ENCODE measurements around the gene HIBADH.
"Not testable (repeated sequence)": the region's sequence is repeated elsewhere in the genome, so short reads cannot be mapped to it uniquely, and the experiment has no call there.

HIBADH gene

DNA sequence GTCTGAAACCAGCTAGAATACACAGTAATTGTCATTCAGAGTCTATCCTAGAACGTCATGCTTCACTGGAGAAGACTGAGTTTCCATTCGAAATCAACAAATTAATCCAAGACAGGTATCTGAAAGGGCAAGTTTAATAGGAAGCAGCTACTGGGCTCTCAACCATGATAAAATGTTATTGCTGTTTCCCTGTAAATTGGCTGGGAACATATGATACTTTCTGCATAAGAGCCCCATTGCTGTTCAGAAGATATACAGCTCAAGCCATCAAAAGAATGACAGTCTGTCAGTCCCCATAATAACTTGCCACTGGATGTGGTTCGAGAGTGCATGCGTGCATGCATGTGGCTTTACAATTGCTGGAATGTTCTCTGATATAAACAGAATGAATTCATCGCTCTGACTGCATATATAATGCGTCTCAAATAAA is 129.0 kb downstream of the HIBADH start:
- no peak for DNase-seq

DNA sequence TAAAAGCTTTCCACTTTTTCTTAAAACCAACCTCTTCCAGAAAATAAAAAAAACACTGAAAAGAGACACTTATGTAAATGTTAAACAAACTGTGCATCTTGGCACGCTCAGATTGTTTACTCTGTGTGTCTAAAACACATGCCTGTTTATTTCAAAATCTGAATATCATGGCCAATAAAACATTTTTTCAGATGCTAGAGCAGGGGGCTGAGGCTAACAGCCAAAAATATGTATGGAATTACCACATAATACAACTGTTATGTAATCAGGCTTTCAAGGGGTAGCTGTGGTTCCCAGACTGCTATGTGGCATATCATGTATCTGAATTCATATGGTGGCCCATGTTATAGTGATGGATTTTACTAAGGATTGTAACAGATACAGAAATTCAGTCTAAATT is 130.4 kb downstream of the HIBADH start:
- DNase-seq, result no peak

DNA sequence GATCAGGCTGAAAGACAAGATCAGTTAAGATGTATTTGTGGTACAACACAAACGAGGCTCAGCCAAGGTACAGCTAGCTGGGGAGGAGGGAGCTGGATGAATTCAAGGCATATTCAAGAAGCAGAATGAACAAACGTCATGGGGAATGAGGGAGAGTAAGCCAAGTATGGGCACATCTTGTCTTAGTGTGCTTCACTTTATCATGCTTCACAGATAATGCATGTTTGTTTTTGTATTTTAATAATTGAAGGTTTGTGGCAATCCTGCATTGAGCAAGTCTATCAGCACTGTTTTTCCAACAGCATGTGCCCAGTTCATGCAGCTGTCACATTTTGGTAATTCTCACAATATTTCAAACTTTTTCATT is 135.4 kb downstream of the HIBADH start:
- no peak for DNase-seq

DNA sequence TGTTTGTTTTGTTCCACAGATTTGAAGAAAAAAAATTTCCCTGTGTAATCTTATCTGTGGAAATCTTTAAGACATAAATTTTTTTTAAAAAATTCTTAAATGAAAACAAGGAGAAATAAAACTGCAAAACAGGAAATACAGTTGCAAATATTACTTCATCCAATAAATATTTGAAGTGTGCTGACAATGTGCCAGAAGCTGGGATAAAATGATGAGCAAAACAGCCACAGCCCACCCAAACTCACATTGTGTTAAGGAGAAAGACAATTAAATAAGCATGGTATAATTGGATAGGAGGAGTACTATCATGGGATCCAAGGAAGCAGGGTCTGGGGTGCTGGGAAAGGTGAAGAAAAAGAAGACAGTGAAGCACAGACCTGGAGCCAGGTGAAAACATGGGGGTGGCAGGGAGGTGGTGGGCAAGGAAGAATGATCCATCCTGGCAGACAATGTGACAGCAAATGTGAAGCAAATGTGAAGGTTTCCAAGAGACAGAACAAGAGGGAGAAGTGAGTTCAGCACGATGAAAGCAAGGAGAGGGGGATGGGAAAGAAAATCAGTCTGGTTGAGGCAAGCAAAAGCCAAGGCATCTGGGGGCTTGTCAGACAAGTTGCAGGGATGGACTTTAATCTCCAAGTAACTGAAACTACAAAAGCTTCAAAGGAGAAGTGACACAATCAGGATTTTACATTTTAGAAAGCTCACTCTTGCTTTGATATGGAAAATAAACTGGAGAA is 135.9 kb downstream of the HIBADH start:
- no peak for DNase-seq

DNA sequence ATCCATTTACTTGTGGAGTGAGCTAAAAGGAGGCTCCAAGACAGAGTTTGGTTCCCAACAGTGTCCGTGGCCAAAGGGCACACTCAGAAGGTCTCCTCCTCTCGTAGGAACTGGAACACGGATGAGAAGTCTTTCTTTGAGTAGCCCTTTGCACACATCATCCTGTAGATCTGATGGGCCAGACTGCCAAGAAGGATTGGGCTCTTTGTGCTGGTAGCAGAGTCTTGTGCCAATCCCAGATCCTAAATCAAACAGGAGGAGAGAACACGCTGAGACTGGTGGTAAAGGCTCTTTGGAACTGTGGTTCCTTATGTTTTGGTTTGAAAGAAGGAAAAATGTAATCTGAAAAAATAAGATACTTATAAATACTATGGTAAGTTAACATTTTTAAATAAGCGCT is 136.6 kb downstream of the HIBADH start:
- no peak for DNase-seq

DNA sequence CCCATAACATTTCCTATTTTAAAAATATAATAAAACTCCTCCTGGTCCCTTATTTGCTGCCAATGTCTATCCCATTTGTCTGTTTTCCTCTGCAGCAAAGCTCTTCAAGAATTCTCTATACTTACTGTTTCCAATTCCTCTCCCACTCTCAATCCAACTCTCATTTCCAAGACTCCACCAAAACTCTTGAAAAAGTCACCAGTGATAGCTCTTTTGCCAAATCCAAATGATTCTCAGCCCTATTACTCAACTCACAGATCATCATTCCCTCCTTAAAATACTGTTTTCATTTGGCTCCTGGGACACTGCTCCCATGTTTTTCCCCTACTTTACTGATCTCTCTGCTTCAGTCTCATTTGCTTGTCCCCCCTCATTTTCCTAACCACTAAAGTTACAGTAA is 139.4 kb downstream of the HIBADH start:
- no peak for DNase-seq

DNA sequence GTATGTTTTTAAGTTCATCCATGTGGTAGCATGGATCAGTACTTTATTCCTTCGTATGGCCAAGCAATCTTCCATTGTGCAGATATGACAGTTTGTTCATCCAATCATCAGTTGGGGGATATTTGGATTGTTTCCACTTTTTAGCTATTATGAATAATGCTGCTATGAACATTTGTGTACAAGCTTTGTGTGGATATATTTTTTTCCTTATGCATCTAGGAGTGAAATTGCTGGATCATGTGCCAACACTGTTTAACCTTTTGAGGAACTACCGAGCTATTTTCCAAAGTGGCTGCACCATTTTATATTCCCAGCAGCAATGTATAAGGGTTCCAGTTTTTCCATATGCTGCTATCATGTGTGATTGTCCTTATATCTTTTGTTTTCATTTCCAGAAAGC is 140.1 kb downstream of the HIBADH start:
- DNase-seq, result no peak

DNA sequence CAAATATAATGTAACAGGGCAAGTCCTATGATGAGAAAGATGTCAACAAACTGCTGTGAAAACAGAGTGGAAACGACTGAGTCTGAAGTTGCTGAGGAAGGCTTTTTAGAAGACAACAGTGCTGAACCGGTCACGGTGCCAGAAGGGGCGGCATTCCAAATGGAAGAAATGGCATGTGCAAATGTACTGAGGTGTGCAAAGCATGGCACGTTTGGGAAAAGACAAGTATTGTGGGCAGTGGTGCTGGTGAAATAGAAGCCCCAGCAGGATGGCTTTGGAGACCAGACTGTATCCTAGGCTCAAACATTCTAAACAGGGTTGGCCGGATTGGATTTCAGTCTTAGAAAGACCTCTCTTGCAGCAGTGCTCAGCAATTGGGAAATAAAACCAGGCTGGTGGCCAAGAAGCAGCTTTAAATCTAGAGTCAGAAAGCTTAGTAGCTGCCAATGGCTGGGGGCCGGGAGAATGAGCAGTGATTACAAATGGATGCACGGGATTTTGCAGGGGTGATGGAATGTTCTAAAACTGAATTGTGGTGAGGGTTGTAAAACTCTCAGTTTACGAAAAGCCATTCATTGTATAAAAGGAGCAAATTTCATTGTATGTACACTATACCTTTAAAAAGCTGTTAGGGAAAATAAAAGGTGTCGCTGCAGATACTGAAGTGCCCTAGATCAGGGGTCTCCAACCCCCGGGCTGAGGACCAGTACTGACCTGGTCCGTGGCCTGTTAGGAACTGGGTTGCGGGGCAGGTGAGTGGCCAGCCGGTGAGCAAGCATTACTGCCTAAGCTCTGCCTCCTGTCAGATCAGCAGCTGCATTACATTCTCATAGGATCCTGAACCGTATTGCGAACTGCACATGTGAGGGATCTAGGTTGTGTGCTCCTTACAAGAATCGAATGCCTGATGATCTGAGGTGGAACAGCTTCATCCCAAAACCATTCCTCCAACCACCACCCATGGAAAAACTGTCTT is 141.6 kb downstream of the HIBADH start:
- DNase-seq, result no peak

DNA sequence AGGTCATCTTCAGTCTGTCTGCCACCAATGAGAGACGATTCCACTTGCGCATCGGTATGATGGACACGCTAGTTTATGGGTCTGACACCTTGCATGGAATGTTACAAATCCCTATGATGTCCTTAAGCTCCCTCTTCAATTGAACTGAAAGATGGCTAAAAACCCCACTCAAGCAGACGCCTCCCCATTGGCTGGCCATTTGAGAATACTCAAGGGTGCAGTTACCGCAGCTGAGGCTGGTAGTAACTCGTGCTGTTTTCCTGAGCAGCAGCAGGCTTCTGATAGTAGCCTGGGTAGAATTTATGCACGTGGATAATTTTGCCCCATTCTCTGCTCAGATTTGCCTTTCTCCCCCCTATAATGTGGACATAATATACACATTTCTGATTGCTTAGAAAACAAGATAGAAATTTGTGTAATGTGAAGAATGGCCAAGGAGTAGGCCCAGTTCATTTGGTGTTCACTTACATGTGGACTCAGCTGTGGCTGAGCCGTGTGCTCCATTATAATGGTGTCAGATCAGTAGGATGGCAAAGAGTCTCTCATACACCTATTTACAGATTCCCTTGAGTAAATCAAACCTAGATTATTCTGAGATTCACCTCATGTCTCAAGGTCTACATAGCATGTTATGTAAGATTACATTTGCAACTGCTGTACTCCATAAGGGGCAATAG is 142.8 kb downstream of the HIBADH start:
- no peak for DNase-seq

DNA sequence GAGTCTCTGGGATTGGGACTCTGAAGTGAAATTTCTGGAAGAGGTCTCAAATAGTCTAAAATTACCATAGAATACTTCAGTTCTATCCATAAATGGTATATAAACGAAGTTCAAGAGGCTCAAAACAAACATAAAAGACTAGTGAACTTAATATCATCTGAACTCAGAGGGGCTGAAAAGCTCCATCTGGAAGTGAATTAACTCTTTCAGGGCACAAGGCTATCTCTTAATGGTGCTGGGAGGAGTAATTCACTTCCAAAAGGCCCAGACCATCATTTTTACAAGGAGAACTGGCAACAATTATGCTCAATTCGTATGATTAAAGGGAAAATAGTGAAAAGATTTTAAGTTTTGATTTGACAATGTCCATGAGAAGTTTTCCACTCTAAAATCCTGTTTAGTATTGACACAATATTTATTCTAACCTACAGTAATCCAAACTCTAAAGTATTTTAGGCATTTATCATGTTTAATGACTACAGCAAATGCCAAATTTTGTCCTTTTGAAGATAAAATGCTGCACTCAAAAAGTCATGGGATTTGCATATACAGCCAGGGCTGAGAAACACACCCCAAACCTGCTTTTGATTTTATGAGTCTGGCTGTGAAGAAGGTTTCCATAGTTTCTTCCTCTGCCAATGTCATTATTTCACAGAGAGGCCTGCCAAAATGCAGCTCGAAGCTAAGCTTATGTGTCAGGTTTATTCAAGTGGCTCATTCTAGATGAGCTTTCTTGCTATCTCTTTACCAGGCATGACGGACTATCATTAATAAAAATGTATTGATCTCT is 143.9 kb downstream of the HIBADH start:
- no peak for DNase-seq

DNA sequence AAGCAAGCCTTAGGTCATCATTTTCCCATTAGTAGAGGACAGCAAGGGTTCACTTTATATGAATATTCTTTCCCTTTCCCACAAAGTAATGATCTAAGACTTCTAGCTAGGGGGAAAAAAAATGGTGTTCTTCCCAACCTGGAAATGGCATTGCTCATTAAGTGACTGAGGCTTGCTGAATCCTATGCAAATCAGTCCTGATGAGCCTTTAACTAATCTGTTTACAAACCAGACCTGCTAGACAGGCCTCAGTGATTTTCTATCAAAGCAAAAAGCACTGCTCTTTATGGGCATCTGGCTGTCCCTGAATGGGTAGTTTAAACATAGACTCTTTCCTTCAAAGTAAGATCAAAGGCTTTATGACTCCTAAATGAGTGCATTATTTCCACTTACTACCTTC is 146.3 kb downstream of the HIBADH start:
- no peak for DNase-seq

DNA sequence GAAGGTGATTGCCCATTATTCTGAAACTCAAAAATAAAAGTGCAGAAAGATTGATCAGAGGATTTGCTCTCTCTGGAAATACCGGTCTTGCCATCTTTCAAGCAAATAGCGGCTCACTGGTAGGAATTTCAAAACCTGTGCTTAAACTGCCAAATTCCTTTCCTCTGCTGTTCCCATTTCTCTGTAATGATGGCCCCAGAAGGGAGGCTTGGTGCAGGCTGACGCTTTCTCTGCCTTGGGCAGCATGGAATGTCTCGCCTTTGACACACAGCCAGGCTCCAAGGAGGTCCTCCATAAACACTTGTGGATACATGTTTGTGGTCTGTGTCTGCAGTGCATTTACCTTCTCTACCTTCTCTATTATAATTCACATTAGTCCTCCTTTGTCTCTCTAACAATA is 146.8 kb downstream of the HIBADH start:
- no peak for DNase-seq

DNA sequence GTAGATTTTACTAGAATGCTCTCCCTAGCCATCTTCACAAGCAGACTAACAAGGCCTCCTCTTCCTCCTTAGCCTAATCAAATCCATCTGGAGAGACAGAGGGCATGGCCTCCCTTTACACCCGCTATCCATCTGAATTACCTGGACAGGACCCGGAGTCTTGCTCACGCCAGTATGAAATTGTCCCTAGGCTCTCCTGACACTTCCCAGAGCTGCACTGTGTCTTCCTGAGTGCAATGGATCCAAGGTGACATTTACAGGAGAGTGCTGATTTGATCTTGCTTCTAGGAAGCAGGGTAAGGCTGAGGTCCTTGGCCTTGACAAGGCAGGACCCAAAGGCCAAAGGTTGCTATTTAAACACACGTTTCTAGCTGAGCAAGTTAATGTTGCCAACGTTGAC is 147.8 kb downstream of the HIBADH start:
- no peak for DNase-seq

DNA sequence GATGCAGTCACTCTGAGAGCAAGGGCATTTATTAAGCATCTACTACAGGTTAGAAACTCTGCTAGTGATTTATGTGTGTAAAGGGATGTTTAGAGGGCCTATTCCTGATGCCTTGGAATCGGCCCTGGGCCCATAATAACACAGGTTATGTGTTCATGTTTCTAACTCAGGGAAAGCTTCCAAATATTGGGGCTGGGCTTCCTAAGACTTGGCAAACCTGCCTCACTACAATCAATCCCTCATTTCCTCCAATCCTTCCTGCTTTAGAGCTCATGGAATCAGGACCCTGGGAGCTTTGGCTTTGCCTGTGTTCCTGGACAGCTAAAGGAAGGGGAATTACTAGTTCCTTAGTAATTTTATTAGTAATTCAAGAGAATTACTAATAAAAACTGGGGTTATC is 148.8 kb downstream of the HIBADH start:
- no peak for DNase-seq

DNA sequence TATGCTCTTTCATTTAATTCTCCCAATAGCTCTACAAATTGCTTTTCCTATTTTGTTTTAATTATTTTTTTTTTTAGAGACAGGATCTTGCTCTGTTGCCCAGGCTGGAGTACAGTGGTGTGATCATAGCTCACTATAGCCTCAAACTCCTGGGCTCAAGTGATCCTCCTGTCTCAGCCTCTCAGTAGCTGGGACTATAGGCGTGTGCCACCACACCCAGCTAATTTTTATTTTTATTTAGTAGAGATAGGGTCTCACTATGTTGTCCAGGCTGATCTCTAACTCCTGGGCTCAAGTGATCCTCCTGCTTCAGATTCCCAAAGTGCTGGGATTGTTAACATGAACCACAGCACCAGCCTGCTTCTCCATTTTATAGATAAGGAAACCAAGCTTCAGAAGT is 151.3 kb downstream of the HIBADH start:
- DNase-seq, result not testable (repeated sequence)

DNA sequence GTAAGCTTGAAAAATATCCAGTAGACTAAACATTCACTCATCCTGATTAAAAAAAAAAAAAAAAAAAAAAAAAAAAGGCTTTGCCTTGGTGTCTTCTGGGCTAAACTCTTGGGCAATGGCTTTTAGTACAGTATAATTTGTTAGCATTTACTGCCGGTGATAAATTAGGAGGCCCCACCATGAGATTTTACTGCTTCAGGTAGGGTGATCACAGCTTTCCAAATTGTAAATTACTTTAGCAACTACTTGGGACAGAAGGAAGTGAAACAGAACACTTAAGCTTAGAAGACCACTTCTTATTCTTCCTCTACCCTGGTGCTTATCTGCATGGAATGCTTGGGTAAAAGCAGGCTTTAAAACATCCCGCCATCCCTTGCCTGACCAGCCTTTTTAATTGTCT is 152.1 kb downstream of the HIBADH start:
- no peak for DNase-seq

DNA sequence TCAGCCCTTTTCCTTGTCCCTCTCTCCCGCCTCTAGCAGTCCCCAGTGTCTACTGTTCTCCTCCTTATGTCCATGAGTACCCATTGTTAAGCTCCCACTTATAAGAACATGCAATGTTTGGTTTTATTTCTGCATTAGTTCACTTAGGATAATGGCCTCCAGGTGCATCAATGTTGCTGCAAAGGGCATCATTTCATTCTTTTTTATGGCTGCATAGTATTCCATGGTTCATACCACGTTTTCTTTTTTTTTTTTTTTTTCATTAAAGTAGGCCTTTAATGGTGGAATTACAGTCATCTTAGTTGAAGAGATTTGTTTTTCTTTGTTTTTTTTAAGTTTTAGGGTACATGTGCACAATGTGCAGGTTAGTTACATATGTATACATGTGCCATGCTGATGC is 160.8 kb downstream of the HIBADH start:
- not testable (repeated sequence) for DNase-seq

DNA sequence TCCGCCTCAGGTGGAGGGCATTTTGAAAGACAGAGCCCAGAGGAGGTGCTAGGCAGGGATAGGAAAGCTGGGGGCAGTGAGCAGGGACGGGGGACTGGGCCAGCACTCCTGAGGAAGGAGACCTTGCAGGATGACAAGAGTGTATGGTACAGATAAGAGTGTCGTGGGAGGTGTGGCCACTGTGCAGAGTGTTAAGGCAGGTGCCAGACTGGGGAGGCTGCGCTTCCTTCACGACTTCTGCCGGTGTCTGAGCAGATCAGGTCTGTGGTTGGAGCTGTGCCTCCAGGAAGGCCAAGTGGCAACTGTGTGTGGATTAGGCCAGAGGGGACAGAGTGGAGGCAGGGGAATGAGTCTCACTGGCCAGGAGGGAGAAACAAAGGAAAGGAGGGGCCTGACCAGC is 161.7 kb downstream of the HIBADH start:
- no peak for DNase-seq

DNA sequence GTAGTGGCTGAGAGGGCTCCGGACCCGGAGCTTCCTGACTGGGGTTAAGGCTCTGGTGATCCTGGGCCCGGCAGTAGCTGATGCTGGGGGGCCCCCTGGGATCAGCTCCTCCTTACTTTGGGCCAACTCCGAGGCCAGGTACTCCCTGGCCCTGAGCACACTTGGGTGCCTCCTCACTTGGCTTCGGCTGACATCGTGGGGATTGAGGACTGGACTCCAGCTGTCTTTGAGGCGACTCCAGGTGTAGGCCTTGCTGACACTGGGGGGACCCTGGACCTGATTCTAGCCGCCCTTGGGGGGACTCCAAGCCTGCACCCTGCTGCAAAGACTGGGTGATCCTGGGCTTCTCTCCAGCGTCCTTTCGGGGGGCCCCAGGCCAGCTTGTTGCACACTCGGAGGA is 170.5 kb downstream of the HIBADH start:
- DNase-seq, result no peak

DNA sequence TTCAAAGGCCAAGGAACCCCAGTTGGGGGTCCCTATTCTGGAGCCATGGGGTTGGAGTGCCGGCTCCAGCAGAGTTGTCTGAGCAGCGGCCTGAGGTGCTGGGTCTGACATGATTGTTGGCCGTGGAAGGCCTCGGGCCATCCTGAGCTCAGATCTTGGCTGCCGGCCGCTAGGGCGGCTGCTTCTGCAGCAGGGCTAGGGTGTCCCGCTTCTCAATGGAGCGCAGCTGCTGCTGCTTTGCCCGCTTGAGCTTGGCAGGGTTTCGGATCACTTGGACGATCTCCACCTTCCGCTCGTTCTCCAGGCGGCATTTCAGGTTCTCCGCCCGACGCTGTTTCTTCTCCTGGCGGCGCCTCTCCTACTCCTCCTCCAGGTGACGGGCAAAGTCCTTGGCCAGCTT is 171.1 kb downstream of the HIBADH start:
- DNase-seq, result no peak

DNA sequence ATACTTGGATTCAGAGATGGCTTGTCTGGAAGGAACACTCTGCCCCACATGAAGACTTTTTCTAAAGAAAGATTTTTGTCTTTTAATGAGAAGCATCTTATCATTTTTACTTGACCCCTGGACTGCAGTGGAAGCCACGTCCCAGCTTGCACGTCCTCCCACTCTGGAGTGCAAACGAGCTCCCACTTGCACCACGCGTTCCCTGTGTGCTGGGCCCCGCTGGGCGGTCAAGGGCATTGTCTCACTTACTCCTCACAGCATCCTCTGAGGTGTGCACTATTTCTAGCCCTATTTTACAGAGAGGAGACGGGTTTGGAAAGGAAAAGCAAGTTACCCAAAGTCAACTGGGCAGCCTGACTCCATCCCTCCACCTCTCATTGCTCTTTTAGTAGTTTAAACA is 175.2 kb downstream of the HIBADH start:
- DNase-seq, result no peak

DNA sequence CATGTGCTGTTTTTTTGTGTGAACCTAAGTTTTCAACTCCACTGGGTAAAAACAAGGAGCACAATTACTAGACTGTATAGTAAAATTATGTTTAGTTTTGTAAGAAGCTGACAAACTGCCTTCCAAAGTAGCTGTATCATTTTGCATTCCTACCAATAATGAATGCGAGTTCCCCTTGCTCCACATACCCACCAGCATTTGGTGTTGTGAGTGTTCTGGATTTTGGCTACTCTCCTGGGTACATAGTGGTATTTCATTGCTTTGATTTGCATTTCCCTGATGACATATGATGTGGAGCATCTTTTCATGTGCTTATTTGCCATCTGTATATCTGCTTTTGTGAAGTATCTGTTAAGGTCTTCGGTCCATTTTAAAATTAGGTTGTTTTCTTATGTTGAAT is 178.2 kb downstream of the HIBADH start:
- DNase-seq, result no peak

DNA sequence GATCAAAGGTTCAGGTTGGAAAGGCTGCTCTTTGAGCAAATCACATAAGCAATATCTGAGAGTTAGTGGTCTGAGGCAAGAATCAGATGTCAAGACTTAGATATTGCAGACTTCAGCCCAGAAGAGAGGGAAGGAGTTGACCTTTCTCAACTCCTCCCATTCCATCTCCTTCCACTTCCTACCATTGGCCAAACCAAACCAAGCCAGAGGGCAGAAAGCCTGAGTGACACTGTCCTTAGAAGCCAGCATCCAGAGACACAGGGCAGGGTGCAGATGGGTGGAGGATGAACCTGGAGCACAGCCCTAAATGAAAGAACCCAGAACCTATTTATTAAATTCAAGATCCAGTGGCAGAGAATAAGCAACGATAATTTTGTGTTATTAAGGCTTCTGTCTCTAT is 180.5 kb downstream of the HIBADH start:
- no peak for DNase-seq

Data from SIG-M5 (cell line).